ENCODE results near the gene PPFIBP1. TPM values are rescaled to one million over a fixed set of nuclear protein-coding genes. Genes with fewer than 3 reads are reported as not detected.

PPFIBP1 gene
- total RNA-seq, 1 donor from 2014 or later, result 184 TPM

DNA sequence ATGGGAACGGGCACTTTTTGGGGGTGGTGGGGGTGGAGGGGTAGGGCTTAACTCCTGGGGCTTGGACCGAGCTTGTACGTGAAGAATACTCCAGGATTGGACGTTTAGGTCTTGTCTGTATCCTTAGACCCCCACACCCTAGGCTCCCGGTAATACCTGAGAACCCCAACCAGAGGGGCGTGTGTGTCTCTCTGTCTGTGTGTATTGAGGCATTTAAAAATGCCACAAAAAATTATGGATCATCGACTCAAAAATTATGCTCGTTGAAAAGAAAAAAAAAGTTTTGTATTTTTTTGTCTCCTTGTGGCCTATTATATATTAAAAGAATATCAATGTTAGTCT lies 459 bp downstream of the PPFIBP1 start:
- TF ChIP-seq, protein P1, sequence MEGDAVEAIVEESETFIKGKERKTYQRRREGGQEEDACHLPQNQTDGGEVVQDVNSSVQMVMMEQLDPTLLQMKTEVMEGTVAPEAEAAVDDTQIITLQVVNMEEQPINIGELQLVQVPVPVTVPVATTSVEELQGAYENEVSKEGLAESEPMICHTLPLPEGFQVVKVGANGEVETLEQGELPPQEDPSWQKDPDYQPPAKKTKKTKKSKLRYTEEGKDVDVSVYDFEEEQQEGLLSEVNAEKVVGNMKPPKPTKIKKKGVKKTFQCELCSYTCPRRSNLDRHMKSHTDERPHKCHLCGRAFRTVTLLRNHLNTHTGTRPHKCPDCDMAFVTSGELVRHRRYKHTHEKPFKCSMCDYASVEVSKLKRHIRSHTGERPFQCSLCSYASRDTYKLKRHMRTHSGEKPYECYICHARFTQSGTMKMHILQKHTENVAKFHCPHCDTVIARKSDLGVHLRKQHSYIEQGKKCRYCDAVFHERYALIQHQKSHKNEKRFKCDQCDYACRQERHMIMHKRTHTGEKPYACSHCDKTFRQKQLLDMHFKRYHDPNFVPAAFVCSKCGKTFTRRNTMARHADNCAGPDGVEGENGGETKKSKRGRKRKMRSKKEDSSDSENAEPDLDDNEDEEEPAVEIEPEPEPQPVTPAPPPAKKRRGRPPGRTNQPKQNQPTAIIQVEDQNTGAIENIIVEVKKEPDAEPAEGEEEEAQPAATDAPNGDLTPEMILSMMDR (IDR thresholded peaks at IDR 0.05; ENCODE audit: unreplicated experiment), result no peak
- H3K27me3 Mint-ChIP-seq (ENCODE audit: unreplicated experiment), result peaks cover 11% of the 10 kb centered on the region
- peaks cover 71% of the 10 kb centered on the region for H3K4me1 Mint-ChIP-seq (ENCODE audit: unreplicated experiment)
- H3K9me3 Mint-ChIP-seq (ENCODE audit: unreplicated experiment), result no peaks in the 10 kb centered on the region
- H3K27ac Mint-ChIP-seq (ENCODE audit: unreplicated experiment), result peak overlapping the region; percentile 96
- H3K4me3 Mint-ChIP-seq (ENCODE audit: unreplicated experiment), result peak overlapping the region; percentile 98
- H3K36me3 Mint-ChIP-seq (ENCODE audit: low read depth, unreplicated experiment), result peaks cover 11% of the 10 kb centered on the region
- DNase-seq (ENCODE audit: low spot score), result no peak

DNA sequence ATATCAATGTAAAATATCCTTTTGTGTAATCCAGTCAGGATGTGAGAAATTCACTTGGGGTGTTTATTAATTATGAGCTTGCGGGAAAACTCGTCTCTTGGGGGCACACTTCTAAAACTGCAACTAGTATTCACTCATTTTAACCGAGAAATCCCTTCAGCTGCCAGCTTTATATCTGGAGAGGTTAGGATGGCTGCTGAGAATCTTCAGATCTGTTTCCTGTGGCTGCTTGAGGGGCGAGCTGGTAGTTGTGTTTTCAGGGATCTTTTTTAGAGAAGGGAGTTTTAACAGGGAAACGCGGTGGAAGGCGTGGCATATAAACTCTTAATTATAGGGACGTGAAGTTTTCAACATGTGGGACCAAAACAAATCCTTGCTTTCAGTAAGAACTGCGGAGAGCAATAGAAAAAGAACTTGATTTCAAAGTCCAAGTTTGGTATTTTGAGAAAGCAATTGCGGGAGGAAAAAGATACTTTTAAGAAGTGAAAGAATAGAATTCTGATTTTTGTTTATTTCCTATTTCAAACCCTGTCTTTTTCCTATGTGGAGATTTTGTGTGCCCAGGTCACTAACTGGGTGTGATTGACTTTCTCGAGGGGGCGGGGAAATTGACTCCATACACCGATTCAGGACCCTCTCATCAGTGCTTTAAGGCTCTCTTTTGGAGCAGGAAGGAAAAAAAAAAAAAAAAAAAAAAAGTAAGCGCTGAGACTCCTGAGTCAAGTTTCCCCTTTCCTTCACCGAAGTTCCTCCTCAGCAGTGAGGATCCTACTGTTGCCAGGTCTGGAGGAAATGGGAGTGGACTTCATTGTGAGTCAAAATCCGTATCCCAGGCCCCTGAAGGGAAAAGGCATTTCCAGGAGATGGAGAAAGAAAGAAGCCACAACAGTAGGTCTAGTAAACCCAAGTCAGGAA lies 1.1 kb downstream of the PPFIBP1 start:
- TF ChIP-seq, protein P1 (IDR thresholded peaks at IDR 0.05; ENCODE audit: unreplicated experiment), result no peak

DNA sequence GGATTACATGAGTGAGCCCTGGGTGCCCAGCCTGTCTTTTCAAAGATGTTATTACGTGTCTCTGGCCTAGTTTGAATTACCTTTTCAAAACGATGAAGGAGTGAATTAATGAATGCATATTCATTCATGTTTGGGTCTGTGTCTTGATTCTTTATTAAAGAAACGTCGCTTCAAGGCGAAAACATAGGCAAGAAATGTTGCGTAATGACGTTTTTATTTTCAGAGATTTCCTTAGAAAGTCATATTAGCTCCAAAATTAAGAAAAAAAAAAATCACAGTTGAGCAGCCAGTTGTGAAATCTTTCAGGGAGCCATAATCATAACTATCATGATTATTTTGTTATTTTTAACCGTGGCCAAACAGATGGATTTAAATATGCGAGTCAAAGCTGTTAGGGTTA lies 3.5 kb downstream of the PPFIBP1 start:
- no peak overlapping the region for H3K4me3 Mint-ChIP-seq (ENCODE audit: unreplicated experiment)

More for the DNA sequence above, 1.1 kb downstream of the PPFIBP1 start:
- Mint-ChIP-seq H3K27me3 (ENCODE audit: unreplicated experiment) (peaks cover 11% of the 10 kb centered on the region), H3K9me3 (ENCODE audit: unreplicated experiment) (no peaks in the 10 kb centered on the region), H3K4me3 (ENCODE audit: unreplicated experiment) (peak overlapping the region; percentile 98), H3K4me1 (ENCODE audit: unreplicated experiment) (peaks cover 65% of the 10 kb centered on the region), H3K36me3 (ENCODE audit: low read depth, unreplicated experiment) (peaks cover 11% of the 10 kb centered on the region), H3K27ac (ENCODE audit: unreplicated experiment) (peak overlapping the region; percentile 96)
- peak; percentile 41 for DNase-seq (ENCODE audit: low spot score)

DNA sequence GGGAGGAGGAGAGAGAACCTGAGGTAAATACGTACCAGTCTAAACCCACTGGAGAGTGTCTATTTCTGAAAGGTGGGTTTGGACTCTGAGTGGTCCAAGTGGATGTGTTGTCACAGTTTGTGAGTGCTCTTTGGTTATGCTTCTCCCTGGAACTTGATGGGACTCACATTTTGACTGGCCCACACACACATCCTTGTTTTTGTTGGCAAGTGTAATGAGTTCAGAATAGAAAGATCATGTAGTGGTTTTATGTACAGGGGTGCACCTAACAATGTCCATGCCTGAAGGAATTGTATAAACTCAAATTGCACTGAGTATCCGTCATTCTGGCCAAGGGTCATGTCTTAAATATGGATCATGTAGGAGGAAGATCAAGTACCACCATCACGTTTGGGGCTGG lies 4.8 kb downstream of the PPFIBP1 start:
- Mint-ChIP-seq H3K36me3 (ENCODE audit: low read depth, unreplicated experiment) (peaks cover 16% of the 10 kb centered on the region), H3K27ac (ENCODE audit: unreplicated experiment) (no peak overlapping the region), H3K27me3 (ENCODE audit: unreplicated experiment) (peaks cover 6% of the 10 kb centered on the region), H3K9me3 (ENCODE audit: unreplicated experiment) (no peaks in the 10 kb centered on the region), H3K4me1 (ENCODE audit: unreplicated experiment) (peaks cover 46% of the 10 kb centered on the region), H3K4me3 (ENCODE audit: unreplicated experiment) (peak overlapping the region; percentile 6)
- DNase-seq (ENCODE audit: low spot score), result no peak
- TF ChIP-seq, protein P1 (IDR thresholded peaks at IDR 0.05; ENCODE audit: unreplicated experiment), result no peak

More for the DNA sequence above, 3.5 kb downstream of the PPFIBP1 start:
- H3K9me3 Mint-ChIP-seq (ENCODE audit: unreplicated experiment), result no peaks in the 10 kb centered on the region
- H3K27me3 Mint-ChIP-seq (ENCODE audit: unreplicated experiment), result peaks cover 7% of the 10 kb centered on the region
- H3K4me1 Mint-ChIP-seq (ENCODE audit: unreplicated experiment), result peaks cover 49% of the 10 kb centered on the region
- TF ChIP-seq, protein P1 (IDR thresholded peaks at IDR 0.05; ENCODE audit: unreplicated experiment), result no peak
- H3K27ac Mint-ChIP-seq (ENCODE audit: unreplicated experiment), result no peak overlapping the region
- DNase-seq (ENCODE audit: low spot score), result no peak
- H3K36me3 Mint-ChIP-seq (ENCODE audit: low read depth, unreplicated experiment), result peaks cover 11% of the 10 kb centered on the region
